ENCODE measurements around the gene CHCHD4. TPM values are rescaled to one million over a fixed set of nuclear protein-coding genes. Genes with fewer than 3 reads are reported as not detected.

The CHCHD4 gene
- total and polyA plus RNA-seq, 2 experiments from 2014 or later = 31.1 to 39.2 TPM

- Mint-ChIP-seq H3K4me3 (no peak overlapping the region), H3K4me1 (peaks cover 8% of the 10 kb centered on the region; the same call in 2 of the 3 replicates), H3K9me3 (no peaks in the 10 kb centered on the region), H3K27me3 (ENCODE audit: insufficient read depth, low read depth, poor library complexity) (peaks cover 14% of the 10 kb centered on the region), H3K27ac (no peak overlapping the region), H3K36me3 (ENCODE audit: low read depth) (peaks cover 70% of the 10 kb centered on the region)
- peaks cover 29% of the 10 kb centered on the region for H3K79me2 ChIP-seq (replicated peaks; ENCODE audit: insufficient read depth)
- peaks cover 9% of the 10 kb centered on the region; the same call in 1 of the 2 replicates for H3K4me1 ChIP-seq (ENCODE audit: insufficient read depth)
- H3K27ac ChIP-seq (ENCODE audit: low read depth) = no peak overlapping the region
- no peak overlapping the region for H3K4me3 ChIP-seq
- H4K20me1 ChIP-seq (replicated peaks; ENCODE audit: insufficient read depth) = peaks cover 8% of the 10 kb centered on the region; the same call in 1 of the 2 replicates
- no peak for ATAC-seq
- H3F3A ChIP-seq (replicated peaks; ENCODE audit: low read depth) = no peaks in the 10 kb centered on the region
- peaks cover 4% of the 10 kb centered on the region; the same call in 1 of the 2 replicates for H3K36me3 ChIP-seq (ENCODE audit: insufficient read depth)
- TF ChIP-seq NANOG (IDR thresholded peaks at IDR 0.05; ENCODE audit: borderline replicate concordance) (no peak), CREB1 (CRISPR knock-in tag; IDR thresholded peaks at IDR 0.05; ENCODE audit: low read depth) (no peak), STAT1 (IDR thresholded peaks at IDR 0.05; ENCODE audit: unreplicated experiment) (no peak), POLR2AphosphoS5 (IDR thresholded peaks at IDR 0.05; ENCODE audit: low read depth) (no peak), EZH2 (IDR thresholded peaks at IDR 0.05; ENCODE audit: low read depth, unreplicated experiment) (no peak), ZNF462 (CRISPR knock-in tag; IDR thresholded peaks at IDR 0.05) (no peak), EZH2phosphoT487 (IDR thresholded peaks at IDR 0.05; ENCODE audit: unreplicated experiment) (no peak), ZNF114 (CRISPR knock-in tag; IDR thresholded peaks at IDR 0.05) (no peak), REST (IDR thresholded peaks at IDR 0.05; ENCODE audit: unreplicated experiment) (no peak), JUNB (IDR thresholded peaks at IDR 0.05; ENCODE audit: unreplicated experiment) (no peak), ZNF331 (CRISPR knock-in tag; IDR thresholded peaks at IDR 0.05; ENCODE audit: low read depth) (no peak)
- TF ChIP-seq, protein P1, sequence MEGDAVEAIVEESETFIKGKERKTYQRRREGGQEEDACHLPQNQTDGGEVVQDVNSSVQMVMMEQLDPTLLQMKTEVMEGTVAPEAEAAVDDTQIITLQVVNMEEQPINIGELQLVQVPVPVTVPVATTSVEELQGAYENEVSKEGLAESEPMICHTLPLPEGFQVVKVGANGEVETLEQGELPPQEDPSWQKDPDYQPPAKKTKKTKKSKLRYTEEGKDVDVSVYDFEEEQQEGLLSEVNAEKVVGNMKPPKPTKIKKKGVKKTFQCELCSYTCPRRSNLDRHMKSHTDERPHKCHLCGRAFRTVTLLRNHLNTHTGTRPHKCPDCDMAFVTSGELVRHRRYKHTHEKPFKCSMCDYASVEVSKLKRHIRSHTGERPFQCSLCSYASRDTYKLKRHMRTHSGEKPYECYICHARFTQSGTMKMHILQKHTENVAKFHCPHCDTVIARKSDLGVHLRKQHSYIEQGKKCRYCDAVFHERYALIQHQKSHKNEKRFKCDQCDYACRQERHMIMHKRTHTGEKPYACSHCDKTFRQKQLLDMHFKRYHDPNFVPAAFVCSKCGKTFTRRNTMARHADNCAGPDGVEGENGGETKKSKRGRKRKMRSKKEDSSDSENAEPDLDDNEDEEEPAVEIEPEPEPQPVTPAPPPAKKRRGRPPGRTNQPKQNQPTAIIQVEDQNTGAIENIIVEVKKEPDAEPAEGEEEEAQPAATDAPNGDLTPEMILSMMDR (conservative IDR thresholded peaks at IDR 0.05; ENCODE audit: low read depth in 2 of 2) = no peak
- TF ChIP-seq, protein P2, sequence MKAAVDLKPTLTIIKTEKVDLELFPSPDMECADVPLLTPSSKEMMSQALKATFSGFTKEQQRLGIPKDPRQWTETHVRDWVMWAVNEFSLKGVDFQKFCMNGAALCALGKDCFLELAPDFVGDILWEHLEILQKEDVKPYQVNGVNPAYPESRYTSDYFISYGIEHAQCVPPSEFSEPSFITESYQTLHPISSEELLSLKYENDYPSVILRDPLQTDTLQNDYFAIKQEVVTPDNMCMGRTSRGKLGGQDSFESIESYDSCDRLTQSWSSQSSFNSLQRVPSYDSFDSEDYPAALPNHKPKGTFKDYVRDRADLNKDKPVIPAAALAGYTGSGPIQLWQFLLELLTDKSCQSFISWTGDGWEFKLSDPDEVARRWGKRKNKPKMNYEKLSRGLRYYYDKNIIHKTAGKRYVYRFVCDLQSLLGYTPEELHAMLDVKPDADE (IDR thresholded peaks at IDR 0.05) = no peak
- no peak for DNase-seq (ENCODE audit: low spot score)
- no peak overlapping the region for H2AFZ ChIP-seq
- H3K4me2 ChIP-seq = no peak overlapping the region
- no peaks in the 10 kb centered on the region for H3K27me3 ChIP-seq (ENCODE audit: insufficient read depth)
- no peaks in the 10 kb centered on the region for H3K9me2 ChIP-seq (ENCODE audit: insufficient read depth)
Observed at GRCh38 chr3:14130230-14130629, 5.6 kb upstream of the CHCHD4 start.

Data from GM23338 (cell line).